ENCODE results near the gene FUT8.
"Not testable (repeated sequence)": the region's sequence is repeated elsewhere in the genome, so short reads cannot be mapped to it uniquely, and the experiment has no call there.

Gene FUT8

DNA sequence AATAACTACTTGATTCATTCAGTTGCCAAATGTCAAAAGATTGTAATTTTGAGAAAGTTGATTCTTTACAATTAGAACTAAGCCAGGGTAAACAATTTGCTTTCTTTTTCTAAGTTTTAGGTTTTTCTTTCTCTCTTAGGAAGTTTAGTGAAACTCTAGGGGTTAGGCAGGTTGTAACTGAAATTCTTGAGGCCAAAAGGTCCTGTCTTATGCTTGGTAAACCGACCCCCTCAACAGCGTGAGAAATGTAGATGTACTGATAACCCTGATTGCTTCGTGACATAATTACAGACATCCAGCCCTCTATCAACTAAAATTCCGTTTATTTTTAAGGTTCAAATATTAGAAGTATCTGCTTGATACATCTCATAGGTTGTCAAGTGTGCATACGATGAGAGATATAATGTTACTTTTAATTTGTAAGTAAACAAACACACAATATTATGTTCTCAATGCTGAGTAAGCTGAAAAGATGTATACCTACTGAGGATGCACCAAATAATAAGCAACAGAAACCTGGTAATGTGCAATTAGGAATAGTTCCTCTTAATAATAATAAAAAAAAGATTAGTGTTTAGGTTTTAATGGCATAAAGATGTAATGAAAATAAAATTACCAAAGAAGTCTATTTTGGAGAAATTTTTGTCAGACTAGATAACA is 7.2 kb downstream of the FUT8 start:
- DNase-seq (ENCODE audit: low spot score) = no peak

- peak; percentile 96 for DNase-seq (ENCODE audit: low spot score)
These were observed 8.9 kb downstream of the FUT8 start for GRCh38 chr14:65421201-65421981.

GRCh38 chr14:65422088-65422834 is 9.7 kb downstream of the FUT8 start:
- DNase-seq (ENCODE audit: low spot score) = no peak

GRCh38 chr14:65423982-65424381 is 11.5 kb downstream of the FUT8 start:
- DNase-seq (ENCODE audit: low spot score) = no peak

GRCh38 chr14:65424531-65424930 is 12.0 kb downstream of the FUT8 start:
- DNase-seq (ENCODE audit: low spot score) = peak; percentile 72

DNA sequence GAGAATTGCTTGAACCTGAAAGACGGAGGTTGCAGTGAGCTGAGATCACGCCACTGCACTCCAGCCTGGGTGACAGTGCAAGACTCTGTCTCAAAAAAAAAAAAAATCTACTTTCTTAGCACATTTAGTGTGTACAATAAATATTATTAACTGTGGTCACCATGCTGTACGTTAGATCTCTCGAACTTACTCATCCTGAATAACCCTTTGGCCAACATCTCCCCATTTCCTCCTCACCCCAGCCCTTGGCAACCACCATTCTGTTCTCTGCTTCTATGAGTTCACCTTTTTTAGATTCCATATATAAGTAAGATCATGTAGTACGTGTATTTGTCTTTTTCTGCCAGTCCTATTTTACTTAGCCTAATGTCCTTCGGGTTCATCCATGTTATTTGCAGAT is 13.4 kb downstream of the FUT8 start:
- DNase-seq (ENCODE audit: low spot score) = no peak

DNA sequence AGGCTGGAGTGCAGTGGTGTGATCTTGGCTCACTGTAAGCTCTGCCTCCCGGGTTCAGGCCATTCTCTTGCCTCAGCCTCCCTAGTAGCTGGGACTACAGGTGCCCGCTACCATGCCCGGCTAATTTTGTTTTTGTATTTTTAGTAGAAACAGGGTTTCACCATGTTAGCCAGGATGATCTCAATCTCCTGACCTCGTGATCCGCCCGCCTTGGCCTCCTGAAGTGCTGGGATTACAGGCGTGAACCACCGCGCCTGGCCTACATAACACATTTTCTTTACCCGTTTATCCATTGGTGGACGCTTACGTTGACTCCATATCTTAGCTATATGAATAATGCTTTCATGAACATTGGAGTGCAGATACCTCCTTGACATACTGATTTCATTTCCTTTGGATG is 14.4 kb downstream of the FUT8 start:
- not testable (repeated sequence) for DNase-seq (ENCODE audit: low spot score)

DNA sequence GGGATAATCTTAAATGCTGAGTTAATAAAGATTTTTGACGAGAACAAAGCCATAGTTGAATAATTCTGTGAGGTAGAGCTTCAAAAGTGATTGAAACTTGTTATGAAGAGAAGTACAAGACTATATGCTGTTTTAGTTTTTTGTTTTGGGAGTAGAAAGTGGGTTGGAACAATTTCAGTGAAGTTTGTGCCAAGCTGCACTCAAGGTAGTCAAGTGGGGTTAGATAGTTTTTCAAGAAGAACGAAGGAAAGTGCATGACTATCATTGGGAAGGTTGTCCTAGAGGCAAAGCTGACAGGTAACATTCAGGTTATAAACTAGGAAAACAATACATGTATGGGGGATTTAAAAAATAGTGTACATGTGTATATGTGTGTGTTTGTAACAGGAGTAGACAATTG is 16.2 kb downstream of the FUT8 start:
- no peak for DNase-seq (ENCODE audit: low spot score)

DNA sequence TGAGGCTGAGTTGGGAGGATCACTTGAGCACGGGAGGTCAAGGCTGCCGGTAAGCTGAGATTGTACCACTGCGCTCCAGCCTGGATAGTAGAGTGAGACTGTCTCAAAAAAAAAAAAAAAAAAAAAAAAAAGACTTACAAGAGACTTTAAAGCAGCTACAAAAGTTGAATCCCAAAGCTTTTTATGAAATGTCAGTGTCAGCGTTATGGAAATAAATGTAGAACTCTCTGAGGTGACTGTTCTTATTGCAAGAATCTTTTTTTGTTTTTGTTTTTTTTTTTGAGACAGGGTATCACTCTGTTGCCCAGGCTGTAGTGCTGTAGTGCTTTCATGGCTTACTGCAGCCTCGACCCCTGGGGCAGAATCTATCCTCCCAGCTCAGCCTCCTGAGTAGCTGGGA is 17.2 kb downstream of the FUT8 start:
- no peak for DNase-seq (ENCODE audit: low spot score)

GRCh38 chr14:65431245-65431644 is 18.7 kb downstream of the FUT8 start:
- no peak for DNase-seq (ENCODE audit: low spot score)

- DNase-seq (ENCODE audit: low spot score) = no peak
These were observed 19.4 kb downstream of the FUT8 start for GRCh38 chr14:65431951-65432350.

- DNase-seq (ENCODE audit: low spot score) = peak; percentile 44
These were observed 19.9 kb downstream of the FUT8 start for GRCh38 chr14:65432361-65432948.

DNA sequence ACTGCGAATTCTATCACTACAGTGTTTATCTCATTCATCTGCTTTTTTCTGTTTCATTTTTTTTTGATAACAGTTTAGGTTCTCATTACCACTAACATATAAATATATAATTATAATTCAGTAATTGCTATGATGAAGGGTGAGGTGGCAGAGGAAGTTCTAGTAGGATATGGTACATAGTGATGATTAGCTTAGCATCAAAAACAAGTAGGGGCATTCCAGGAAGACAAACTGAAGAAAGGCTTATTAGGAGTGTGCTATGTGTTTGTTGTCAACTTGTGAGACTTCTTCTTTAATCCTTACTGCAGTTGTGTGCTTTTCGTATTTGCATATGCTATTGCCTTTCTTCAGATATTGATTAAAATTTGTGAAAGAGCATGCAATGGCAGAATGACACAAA is 20.6 kb downstream of the FUT8 start:
- DNase-seq (ENCODE audit: low spot score) = no peak

- DNase-seq (ENCODE audit: low spot score) = no peak
These were observed 21.1 kb downstream of the FUT8 start for GRCh38 chr14:65433646-65434045.

DNA sequence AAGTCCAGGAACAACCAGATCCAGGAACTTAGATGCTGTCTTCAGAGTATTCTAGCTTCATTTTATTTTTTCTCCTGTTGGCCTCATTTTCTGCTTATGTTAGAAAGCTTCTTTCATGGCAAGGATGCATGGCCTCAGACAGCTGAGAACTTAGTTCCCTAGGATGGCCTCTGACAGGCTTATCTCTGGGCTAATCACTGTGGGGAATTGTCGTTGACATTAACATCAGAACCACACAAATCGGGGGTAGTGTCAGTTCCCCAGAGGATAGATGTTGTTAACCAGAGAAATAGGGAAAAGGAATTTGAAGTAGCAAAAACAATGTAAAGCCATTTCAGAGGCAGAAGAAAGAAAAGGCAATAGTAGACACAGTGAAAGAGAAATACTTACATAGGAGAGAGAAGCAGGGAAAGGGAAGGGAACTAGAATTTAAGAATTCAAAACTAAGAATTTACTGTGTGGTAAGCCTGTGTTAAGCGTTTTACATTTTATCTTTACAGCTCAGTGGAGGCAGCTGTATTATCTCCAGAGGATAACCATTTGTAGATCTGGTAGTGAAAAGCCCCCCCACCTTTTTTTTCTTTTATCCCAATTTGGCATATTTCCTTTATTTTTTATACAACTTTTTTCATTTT is 21.8 kb downstream of the FUT8 start:
- no peak for DNase-seq (ENCODE audit: low spot score)

GRCh38 chr14:65438266-65438933 is 25.9 kb downstream of the FUT8 start:
- no peak for DNase-seq (ENCODE audit: low spot score)

- no peak for DNase-seq (ENCODE audit: low spot score)
These were observed 26.6 kb downstream of the FUT8 start for GRCh38 chr14:65439117-65439516.

DNA sequence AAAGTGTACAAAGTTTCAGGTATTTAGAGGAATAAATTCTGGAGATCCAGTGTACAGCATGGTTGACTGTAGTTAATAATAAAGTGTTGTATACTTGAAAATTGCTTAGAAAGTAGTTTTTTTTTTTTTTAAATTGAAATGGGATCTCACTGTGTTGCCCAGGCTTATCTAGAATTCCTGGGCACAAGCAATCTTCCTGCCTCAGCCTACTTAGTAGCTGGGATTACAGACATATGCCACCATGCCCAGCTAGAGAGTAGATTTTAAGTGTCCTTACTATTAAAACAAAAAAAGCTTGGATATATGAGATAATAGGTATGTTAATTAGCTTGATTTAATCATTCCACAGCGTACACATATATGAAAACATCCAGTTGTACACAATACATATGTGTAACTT is 27.7 kb downstream of the FUT8 start:
- no peak for DNase-seq (ENCODE audit: low spot score)

DNA sequence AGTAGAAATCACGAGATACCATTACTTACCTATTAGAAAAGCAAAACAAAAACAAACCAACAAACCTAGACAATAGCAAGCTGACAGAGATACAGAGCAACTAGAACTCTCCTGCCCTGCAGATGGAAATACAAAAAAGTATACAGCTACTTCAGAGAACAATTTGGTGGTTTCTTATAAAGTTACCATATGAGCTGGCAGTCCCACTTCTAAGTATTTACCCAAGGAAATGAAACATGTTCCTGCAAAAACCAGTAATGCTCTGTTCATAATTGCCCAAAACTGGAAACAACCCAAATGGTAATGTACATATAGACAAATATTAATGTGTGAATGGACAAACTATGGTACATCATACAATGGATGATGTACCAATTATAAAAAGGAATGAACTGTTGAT is 31.7 kb downstream of the FUT8 start:
- DNase-seq (ENCODE audit: low spot score) = no peak

GRCh38 chr14:65446159-65446558 is 33.6 kb downstream of the FUT8 start:
- no peak for DNase-seq (ENCODE audit: low spot score)

DNA sequence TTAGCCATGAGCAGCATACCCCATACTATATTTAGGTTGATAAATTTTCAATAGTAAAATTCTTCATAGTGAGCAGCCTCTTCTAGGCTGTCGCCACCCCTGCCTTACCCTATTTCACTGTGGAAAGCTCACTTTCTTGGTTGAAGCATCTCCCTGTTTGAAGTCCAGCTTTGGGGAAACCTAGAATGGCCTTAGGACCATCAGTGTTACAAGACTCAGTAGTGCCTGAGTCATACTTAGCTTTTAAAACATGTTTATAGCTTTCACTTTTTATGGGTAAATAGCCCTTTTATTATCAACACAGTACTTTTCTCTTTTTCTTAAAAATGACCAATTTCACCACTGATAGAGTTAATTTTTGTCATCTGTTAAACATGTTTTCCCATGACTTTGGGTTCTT is 37.1 kb downstream of the FUT8 start:
- DNase-seq (ENCODE audit: low spot score) = no peak

All from kidney tubule cell (primary cell).